CD14-positive monocyte (primary cell): ENCODE results near the gene KRTAP16-1. TPM values are rescaled to one million over a fixed set of nuclear protein-coding genes. Genes with fewer than 3 reads are reported as not detected.
"Not testable (repeated sequence)": the region's sequence is repeated elsewhere in the genome, so short reads cannot be mapped to it uniquely, and the experiment has no call there.

Experiments used
- DNase-seq, 3 donors: peaks; one replicate each; pipeline ENCODE4 v3.0.0-alpha.2; 2011 to 2022
- H2AFZ ChIP-seq: 2 replicates; pipeline ENCODE4 v1.6.0; 2012; ENCODE audit warnings: mild to moderate bottlenecking, low read depth, low read length, inconsistent platforms; ENCODE audit not compliant: insufficient read depth, poor library complexity, severe bottlenecking
- H3K27ac ChIP-seq, 2 donors: 1 replicate in 1 of 2; 2 replicates in 1 of 2; pipeline ENCODE4 v1.5.1; 2012 to 2013; ENCODE audit warnings: low read length in 2 of 2, control low read depth in 1 of 2, inconsistent platforms in 1 of 2, low read depth in 1 of 2, mild to moderate bottlenecking in 1 of 2
- H3K27me3 ChIP-seq, 2 donors: one replicate each; pipeline versions ENCODE4 v1.6.0 to v1.6.1; 2011 to 2013; ENCODE audit warnings: low read length in 2 of 2; ENCODE audit not compliant: control insufficient read depth in 2 of 2, insufficient read depth in 2 of 2
- H3K36me3 ChIP-seq, 2 donors: replicated peaks in 1 of 2; 1 replicate in 1 of 2; 2 replicates in 1 of 2; pipeline versions ENCODE4 v1.5.1 to v1.6.1; 2012 to 2013; ENCODE audit warnings: low read length in 2 of 2, control low read depth in 1 of 2, inconsistent platforms in 1 of 2, mild to moderate bottlenecking in 1 of 2; ENCODE audit not compliant: insufficient read depth in 2 of 2, control insufficient read depth in 1 of 2
- H3K4me1 ChIP-seq, 2 donors: 1 replicate in 1 of 2; 2 replicates in 1 of 2; pipeline versions ENCODE4 v1.5.1 to v1.6.1; 2012 to 2013; ENCODE audit warnings: low read length in 2 of 2, control low read depth in 1 of 2, inconsistent platforms in 1 of 2, mild to moderate bottlenecking in 1 of 2, moderate library complexity in 1 of 2; ENCODE audit not compliant: insufficient read depth in 2 of 2, control insufficient read depth in 1 of 2
- H3K4me2 ChIP-seq: replicated peaks from 2 replicates; pipeline ENCODE3; 2012; ENCODE audit warnings: low read length, moderate library complexity, mild to moderate bottlenecking; ENCODE audit not compliant: poor library complexity, severe bottlenecking; ENCODE audit errors: extremely low read depth
- H3K4me3 ChIP-seq, 3 experiments: fragments of 200-600 bp in 1 of 3; sonication (generic) in 1 of 3; replicated peaks in 1 of 3; 1 replicate in 2 of 3; 2 replicates in 1 of 3; pipeline ENCODE4 v1.5.1; 2011 to 2013; ENCODE audit warnings: low read length in 3 of 3, mild to moderate bottlenecking in 3 of 3, control low read depth in 2 of 3, low read depth in 2 of 3, inconsistent platforms in 1 of 3, moderate library complexity in 1 of 3
- H3K79me2 ChIP-seq: 2 replicates; pipeline ENCODE4 v1.6.0; 2012; ENCODE audit warnings: mild to moderate bottlenecking, control low read depth, inconsistent platforms, low read length, moderate library complexity; ENCODE audit not compliant: insufficient read depth
- H3K9ac ChIP-seq: 2 replicates; pipeline ENCODE4 v1.6.0; 2017; ENCODE audit warnings: low read length, mild to moderate bottlenecking; ENCODE audit not compliant: insufficient read depth, poor library complexity, severe bottlenecking
- H3K9me3 ChIP-seq, 2 donors: replicated peaks in 1 of 2; 1 replicate in 1 of 2; 2 replicates in 1 of 2; pipeline versions ENCODE4 v1.5.1 to v1.6.1; 2012 to 2013; ENCODE audit warnings: low read length in 2 of 2, control low read depth in 1 of 2; ENCODE audit not compliant: control insufficient read depth in 1 of 2, insufficient read depth in 1 of 2
- H4K20me1 ChIP-seq: 2 replicates; pipeline ENCODE4 v1.6.0; 2012; ENCODE audit warnings: mild to moderate bottlenecking, low read length, control low read depth, moderate library complexity; ENCODE audit not compliant: insufficient read depth
- H3K27ac Mint-ChIP-seq, 7 donors: one replicate each; pipeline ENCODE4 v1.8.0; 2020; ENCODE audit warnings: mild to moderate bottlenecking in 7 of 7, mixed read lengths in 7 of 7, moderate library complexity in 6 of 7, inconsistent platforms in 2 of 7
- H3K27me3 Mint-ChIP-seq, 3 donors: one replicate each; pipeline ENCODE4 v1.8.0; 2021 to 2022; ENCODE audit warnings: low read depth in 3 of 3, mild to moderate bottlenecking in 3 of 3, mixed read lengths in 3 of 3, moderate library complexity in 3 of 3, inconsistent platforms in 1 of 3
- H3K36me3 Mint-ChIP-seq, 2 donors: one replicate each; pipeline ENCODE4 v1.8.0; 2020; ENCODE audit warnings: mixed read lengths in 2 of 2, inconsistent platforms in 1 of 2, mild to moderate bottlenecking in 1 of 2
- H3K4me1 Mint-ChIP-seq: one replicate; pipeline ENCODE4 v1.8.0; 2020; ENCODE audit warnings: mild to moderate bottlenecking, mixed read lengths
- H3K4me3 Mint-ChIP-seq, 2 donors: one replicate each; pipeline ENCODE4 v1.8.0; 2020; ENCODE audit warnings: mild to moderate bottlenecking in 2 of 2, mixed read lengths in 2 of 2, moderate library complexity in 1 of 2
- H3K9me3 Mint-ChIP-seq, 7 donors: one replicate each; pipeline ENCODE4 v1.8.0; 2020 to 2022; ENCODE audit warnings: mixed read lengths in 7 of 7, mild to moderate bottlenecking in 6 of 7, moderate library complexity in 6 of 7, inconsistent platforms in 2 of 7
- WGBS: methylation state at CpG from one replicate; pipeline ENCODE4 v1.1.5; 2013; ENCODE audit warnings: missing lambda C conversion rate; ENCODE audit not compliant: insufficient coverage; 5-methylcytosine and 5-hydroxymethylcytosine counted together
- intact Hi-C, 2 donors: fragments of 100-400 bp; cut with micrococcal nuclease; formaldehyde crosslinking; loops; one replicate each; pipeline versions ENCODE4 v1.15.0 to v1.15.1; 2023
- polyA plus RNA-seq, 3 donors: library from polyadenylated mRNA; depleted of rRNA in 1 of 3; unstranded in 2 of 3; stranded (reverse) in 1 of 3; fragments of 300-500 nt in 2 of 3; fragments of >200 nt in 1 of 3; fragmentation: Illumina TruSeq in 2 of 3; gene quantifications; 1 replicate in 2 of 3; 2 replicates in 1 of 3; pipeline ENCODE4 v1.2.3, GENCODE V29; 2012 to 2021
- TF ChIP-seq, protein P1 (sequence below): fragments of 200-600 bp; IDR thresholded peaks from one replicate; pipeline ENCODE4 v1.8.0; 2022; ENCODE audit warnings: antibody characterized with exemption, mild to moderate bottlenecking

Gene KRTAP16-1
- polyA plus RNA-seq, 3 donors: not detected

DNA sequence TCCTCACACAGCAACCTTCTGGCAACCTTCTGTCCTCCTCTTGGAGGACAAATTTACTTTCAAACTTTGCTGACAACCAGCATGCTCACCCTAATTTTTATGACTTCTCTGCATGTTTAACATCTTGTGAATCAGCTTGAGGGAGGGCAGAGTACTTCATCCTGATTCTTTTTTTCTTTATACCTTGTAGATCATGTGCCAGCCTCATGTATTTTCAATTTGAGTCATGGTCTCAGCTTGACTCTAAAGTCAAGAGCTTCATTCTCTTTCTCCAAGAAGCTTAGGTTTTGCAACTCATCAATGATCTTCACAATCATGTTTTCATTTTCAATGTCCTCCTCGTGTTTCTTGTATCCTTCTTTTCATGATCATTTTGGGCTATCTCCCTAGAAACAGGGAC lies 37.3 kb downstream of the KRTAP16-1 start:
- intact Hi-C loops: no loop called here
- no peak overlapping the region for H3K4me2 ChIP-seq
- Mint-ChIP-seq H3K9me3 (no peaks in the 10 kb centered on the region), H3K27ac (no peak overlapping the region), H3K4me1 (no peaks in the 10 kb centered on the region), H3K27me3 (peaks cover 4 to 17% (median 14%) of the 10 kb centered on the region in 3 donors), H3K4me3 (no peak overlapping the region), H3K36me3 (no peaks in the 10 kb centered on the region)
- TF ChIP-seq, protein P1, sequence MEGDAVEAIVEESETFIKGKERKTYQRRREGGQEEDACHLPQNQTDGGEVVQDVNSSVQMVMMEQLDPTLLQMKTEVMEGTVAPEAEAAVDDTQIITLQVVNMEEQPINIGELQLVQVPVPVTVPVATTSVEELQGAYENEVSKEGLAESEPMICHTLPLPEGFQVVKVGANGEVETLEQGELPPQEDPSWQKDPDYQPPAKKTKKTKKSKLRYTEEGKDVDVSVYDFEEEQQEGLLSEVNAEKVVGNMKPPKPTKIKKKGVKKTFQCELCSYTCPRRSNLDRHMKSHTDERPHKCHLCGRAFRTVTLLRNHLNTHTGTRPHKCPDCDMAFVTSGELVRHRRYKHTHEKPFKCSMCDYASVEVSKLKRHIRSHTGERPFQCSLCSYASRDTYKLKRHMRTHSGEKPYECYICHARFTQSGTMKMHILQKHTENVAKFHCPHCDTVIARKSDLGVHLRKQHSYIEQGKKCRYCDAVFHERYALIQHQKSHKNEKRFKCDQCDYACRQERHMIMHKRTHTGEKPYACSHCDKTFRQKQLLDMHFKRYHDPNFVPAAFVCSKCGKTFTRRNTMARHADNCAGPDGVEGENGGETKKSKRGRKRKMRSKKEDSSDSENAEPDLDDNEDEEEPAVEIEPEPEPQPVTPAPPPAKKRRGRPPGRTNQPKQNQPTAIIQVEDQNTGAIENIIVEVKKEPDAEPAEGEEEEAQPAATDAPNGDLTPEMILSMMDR: no peak
- H2AFZ ChIP-seq: no peak overlapping the region
- H3K36me3 ChIP-seq: no peaks in the 10 kb centered on the region
- H4K20me1 ChIP-seq: no peaks in the 10 kb centered on the region
- no peak overlapping the region for H3K9ac ChIP-seq
- H3K4me3 ChIP-seq: no peak overlapping the region
- H3K4me1 ChIP-seq: no peaks in the 10 kb centered on the region
- peaks cover 4 to 5% of the 10 kb centered on the region in 2 donors for H3K27me3 ChIP-seq
- H3K27ac ChIP-seq: no peak overlapping the region
- H3K9me3 ChIP-seq: no peaks in the 10 kb centered on the region
- no CpG with 5 or more reads among the region's 1 CpG for WGBS
- no peaks in the 10 kb centered on the region for H3K79me2 ChIP-seq
- DNase-seq: no peak

- H3K4me3 Mint-ChIP-seq, H3K9ac ChIP-seq, H3K4me1 Mint-ChIP-seq, H3K79me2 ChIP-seq, H3K4me2 ChIP-seq, H2AFZ ChIP-seq, H3K36me3 Mint-ChIP-seq, H3K9me3 Mint-ChIP-seq, H4K20me1 ChIP-seq, H3K27ac Mint-ChIP-seq, H3K4me1 ChIP-seq, H3K4me3 ChIP-seq, intact Hi-C loops, DNase-seq, H3K9me3 ChIP-seq, H3K27ac ChIP-seq, H3K36me3 ChIP-seq, H3K27me3 ChIP-seq: not testable (repeated sequence)
- H3K27me3 Mint-ChIP-seq: peaks cover 5 to 13% (median 11%) of the 10 kb centered on the region in 3 donors
- 83% methylated on average over 1 of the region's 1 CpG for WGBS
Observed at GRCh38 chr17:41271323-41271722, 37.8 kb downstream of the KRTAP16-1 start.
